Measurements from ENCODE around the gene GNE.

DNA sequence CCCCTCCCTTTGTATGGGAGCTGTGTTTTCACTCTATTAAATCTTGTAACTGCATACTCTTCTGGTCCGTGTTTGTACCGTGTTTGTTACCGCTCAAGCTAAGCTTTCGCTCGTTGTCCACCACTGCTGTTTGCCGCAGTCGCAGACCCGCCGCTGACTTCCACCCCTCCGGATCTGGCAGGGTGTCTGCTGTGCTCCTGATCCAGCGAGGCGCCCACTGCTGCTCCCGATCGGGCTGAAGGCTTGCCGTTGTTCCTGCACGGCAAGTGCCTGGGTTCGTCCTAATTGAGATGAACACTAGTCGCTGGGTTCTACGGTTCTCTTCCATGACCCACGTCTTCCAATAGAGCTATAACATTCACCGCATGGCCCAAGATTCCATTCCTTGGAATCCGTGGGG, 6.6 kb upstream of the GNE start:
- TF ChIP-seq, protein P1, sequence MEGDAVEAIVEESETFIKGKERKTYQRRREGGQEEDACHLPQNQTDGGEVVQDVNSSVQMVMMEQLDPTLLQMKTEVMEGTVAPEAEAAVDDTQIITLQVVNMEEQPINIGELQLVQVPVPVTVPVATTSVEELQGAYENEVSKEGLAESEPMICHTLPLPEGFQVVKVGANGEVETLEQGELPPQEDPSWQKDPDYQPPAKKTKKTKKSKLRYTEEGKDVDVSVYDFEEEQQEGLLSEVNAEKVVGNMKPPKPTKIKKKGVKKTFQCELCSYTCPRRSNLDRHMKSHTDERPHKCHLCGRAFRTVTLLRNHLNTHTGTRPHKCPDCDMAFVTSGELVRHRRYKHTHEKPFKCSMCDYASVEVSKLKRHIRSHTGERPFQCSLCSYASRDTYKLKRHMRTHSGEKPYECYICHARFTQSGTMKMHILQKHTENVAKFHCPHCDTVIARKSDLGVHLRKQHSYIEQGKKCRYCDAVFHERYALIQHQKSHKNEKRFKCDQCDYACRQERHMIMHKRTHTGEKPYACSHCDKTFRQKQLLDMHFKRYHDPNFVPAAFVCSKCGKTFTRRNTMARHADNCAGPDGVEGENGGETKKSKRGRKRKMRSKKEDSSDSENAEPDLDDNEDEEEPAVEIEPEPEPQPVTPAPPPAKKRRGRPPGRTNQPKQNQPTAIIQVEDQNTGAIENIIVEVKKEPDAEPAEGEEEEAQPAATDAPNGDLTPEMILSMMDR (IDR thresholded peaks at IDR 0.05; ENCODE audit: low read length) = no peak
- no peak for TF ChIP-seq EZH2 (IDR thresholded peaks at IDR 0.05; ENCODE audit: borderline replicate concordance, low read length)

Measured in OCI-LY1 (cell line).